ENCODE measurements around the gene GRM8.

Gene GRM8

GRCh38 chr7:127258111-127258510, 5.4 kb upstream of the GRM8 start:
- no peak for TF ChIP-seq CTCF (IDR thresholded peaks at IDR 0.05; ENCODE audit: borderline replicate concordance, insufficient read depth, low read depth, low read length)
- H3K4me3 ChIP-seq (ENCODE audit: low read depth, low read length), result no peak overlapping the region

- no peak overlapping the region for H3K4me3 ChIP-seq (ENCODE audit: low read depth, low read length)
- TF ChIP-seq CTCF (IDR thresholded peaks at IDR 0.05; ENCODE audit: borderline replicate concordance, insufficient read depth, low read depth, low read length), result no peak
These were observed 4.3 kb upstream of the GRM8 start for GRCh38 chr7:127257086-127257485.

GRCh38 chr7:127256041-127256725, 3.4 kb upstream of the GRM8 start:
- TF ChIP-seq CTCF (IDR thresholded peaks at IDR 0.05; ENCODE audit: borderline replicate concordance, insufficient read depth, low read depth, low read length), result no peak
- no peak overlapping the region for H3K4me3 ChIP-seq (ENCODE audit: low read depth, low read length)

GRCh38 chr7:127254163-127254684, 1.5 kb upstream of the GRM8 start:
- no peak overlapping the region for H3K4me3 ChIP-seq (ENCODE audit: low read depth, low read length)
- TF ChIP-seq CTCF (IDR thresholded peaks at IDR 0.05; ENCODE audit: borderline replicate concordance, insufficient read depth, low read depth, low read length), result no peak

- peak; percentile 89 for TF ChIP-seq CTCF (IDR thresholded peaks at IDR 0.05; ENCODE audit: borderline replicate concordance, insufficient read depth, low read depth, low read length)
- peak overlapping the region; percentile 62 for H3K4me3 ChIP-seq (ENCODE audit: low read depth, low read length)
These were observed 781 bp upstream of the GRM8 start for GRCh38 chr7:127253281-127254162.

- TF ChIP-seq CTCF (IDR thresholded peaks at IDR 0.05; ENCODE audit: borderline replicate concordance, insufficient read depth, low read depth, low read length), result no peak
- H3K4me3 ChIP-seq (ENCODE audit: low read depth, low read length), result peak overlapping the region; percentile 40
These were observed 396 bp downstream of the GRM8 start for GRCh38 chr7:127252377-127252713.
